ENCODE results near the gene MRPS2.

The MRPS2 gene

DNA sequence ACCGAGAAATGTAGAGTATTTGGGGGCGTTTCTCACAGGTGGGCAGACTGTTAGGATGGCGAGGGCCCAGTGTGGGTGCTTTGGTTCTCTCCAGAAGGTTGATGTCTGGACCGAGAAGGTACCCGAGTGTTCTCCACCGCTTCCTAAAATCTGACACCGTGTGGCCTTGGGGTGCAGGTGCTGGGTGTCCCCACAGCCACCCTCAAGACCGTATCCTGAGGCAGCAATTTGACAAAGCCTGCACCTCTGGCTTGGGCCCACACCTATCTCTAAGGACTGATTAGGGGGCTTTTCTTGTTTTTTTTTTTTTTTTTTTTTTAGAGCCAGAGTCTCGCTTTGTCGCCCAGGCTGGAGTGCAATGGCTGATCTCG is 19.6 kb upstream of the MRPS2 start:
- DNase-seq = no peak

DNA sequence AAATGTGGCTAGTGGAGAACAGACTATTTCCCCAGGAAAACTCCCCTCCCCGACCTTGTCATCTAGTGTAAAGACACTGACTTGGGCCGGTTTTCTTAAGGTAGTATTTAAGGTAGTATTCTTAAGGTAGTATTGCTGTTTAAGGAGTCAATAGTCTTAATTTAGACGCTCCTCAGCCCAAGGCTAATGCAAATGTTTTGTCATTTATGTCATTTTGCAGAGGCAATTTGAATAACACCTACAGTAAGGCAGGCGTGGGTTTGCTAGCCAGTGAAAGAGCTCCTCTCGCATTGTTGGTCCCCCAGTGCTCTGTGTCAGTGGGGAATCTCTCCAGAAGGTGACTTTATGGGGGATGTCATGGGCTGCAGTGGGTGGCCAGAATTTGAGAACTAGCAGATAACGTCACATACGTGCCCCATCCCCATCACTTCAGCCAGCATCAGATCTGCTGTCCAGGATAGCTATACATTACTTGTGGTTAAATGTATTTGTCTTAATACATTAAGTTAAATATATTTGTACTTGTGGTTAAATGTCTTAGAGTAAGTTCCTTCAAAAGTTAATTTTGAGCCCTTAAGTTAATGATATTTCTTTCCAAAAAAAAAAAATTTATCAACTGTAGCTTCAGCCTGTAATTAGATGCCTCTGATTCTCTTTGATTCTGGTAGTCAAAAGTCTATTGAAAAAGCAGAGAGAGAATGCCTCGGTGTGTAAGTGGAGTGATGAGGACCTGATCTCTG is 18.3 kb upstream of the MRPS2 start:
- DNase-seq = no peak

DNA sequence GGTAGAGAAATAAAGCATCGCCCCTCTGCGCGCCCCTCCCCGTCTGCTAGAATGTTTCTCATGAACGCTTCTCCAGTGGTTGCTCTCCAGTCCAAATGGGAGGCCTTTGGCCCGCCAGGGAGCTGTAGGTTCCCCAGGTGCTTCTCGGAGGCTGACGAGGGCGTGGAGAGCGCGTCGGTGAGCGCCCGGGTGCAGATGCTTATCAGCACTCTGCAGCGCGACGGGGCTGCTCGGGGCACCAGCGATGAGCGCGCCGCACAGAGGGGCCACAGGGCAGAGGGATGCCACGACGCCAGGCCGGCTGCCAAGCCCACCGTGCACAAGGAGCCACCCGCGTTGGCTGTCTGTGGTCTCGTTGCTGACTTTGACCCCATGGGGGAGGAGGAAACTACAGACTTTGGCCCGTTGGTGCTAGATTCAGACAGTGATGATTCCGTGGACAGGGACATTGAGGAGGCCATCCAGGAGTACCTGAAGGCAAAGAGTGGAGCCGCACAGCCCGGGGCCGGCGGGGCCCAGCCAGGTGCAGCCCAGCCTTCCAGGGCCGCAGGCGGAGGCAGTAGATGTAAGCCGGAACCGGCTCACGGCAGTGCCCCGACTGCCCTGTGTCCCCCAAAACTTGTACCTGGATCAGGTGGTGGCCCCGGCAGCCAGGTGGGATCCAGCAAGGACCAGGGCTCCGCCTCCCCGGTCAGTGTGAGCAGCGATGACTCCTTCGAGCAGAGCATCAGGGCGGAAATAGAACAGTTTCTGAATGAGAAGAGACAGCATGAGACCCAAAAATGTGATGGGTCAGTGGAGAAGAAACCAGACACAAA is 15.8 kb upstream of the MRPS2 start:
- no peak for DNase-seq

DNA sequence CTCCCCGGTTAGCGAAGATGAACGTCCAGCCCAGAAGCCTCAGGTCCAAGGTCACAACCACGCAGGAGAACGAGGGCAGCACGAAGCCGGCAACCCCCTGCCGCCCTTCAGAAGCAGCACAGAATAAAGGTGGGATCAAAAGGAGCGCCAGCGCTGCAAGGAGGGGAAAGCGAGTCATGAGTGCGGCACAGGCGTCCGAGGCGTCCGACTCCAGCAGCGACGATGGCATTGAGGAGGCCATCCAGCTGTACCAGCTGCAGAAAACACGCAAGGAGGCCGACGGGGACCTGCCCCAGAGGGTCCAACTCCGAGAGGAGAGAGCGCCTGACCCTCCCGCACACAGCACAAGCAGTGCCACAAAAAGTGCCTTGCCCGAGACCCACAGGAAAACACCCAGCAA is 15.1 kb upstream of the MRPS2 start:
- DNase-seq = no peak

DNA sequence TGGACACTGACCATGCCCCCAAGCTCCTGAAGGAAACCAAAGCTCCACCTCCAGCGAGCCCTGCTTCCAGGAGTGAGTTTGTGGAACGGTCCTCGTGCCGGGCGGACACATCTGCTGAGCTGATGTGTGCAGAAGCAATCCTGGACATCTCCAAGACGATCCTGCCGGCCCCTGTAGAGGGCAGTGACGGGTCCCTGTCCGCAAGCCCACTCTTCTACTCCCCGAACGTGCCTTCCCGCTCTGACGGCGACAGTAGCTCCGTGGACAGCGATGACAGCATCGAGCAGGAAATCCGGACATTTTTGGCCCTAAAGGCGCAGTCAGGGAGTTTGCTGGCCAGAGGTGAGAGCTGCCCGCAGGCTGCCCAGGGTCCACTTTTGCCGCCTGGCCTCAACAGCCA is 14.7 kb upstream of the MRPS2 start:
- no peak for DNase-seq

DNA sequence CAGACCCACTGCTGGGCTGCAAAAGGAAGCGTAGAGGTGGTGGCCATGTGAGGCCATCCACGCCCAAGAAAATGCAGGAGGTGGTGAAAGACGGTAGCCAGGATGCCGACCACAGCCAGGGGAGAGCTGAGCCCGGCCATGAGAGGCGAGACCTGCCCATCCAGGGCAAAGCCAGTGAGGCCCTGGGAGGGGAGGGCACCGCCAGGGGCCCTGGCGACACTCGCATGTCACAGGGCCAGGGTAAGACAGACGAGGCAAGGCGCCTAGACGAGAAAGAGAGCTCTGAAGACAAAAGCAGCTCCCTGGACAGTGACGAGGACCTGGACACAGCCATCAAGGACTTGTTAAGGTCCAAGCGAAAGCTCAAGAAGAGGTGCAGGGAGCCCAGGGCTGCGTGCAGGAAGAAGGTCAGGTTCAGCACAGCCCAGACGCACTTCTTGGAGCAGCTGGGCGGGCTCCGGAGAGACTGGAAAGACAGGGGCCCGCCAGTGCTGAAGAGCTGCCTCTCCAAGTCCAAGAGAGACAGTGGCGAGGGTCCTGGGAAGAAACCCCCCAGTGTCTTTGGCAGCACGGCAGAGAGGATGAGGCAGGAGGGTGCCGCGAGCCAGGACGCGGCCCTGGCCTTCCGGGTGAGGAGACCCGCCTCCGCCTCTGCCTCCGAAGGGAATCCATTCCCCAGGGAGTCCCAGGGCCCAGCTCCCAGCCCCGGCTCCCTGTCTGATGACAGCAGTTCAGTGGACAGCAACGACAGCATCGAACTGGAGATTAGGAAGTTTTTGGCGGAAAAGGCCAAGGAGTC is 14.0 kb upstream of the MRPS2 start:
- no peak for DNase-seq

DNA sequence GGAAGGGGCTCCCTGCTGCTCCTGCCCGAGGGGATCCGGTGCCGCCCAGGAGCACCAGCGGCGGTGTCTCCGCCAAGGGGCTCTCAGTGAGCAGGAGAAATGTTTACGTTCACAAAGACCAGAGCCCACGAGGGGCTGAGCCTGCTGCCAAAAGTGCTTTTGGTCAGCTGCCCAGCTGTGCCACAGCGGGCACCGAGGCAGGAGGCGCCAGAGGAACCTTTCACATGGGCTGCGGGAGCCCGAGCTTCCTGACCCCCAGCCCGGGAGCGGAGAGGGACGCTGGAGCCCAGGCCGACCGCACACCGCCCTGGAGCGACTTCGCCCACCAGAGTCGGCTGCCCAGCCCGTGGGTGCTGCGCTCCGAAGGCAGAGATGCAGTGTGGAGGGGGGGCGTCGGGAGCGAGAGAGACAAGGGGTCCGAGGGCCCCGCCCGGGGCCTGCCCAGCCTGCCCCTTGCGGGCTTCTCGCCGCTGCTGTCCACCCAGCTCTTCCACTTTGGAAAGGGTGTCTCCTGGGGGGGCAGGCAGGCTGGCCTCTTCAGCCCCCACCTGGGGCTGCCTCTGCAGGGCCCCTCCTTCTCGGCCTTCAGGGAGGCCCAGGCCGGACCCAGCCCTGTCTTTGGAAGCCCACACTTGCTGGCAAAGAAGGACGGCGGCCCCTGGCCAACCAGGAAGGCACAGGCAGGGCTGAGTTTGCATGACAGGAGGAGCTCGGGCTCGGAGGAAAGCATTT is 13.0 kb upstream of the MRPS2 start:
- DNase-seq = no peak

DNA sequence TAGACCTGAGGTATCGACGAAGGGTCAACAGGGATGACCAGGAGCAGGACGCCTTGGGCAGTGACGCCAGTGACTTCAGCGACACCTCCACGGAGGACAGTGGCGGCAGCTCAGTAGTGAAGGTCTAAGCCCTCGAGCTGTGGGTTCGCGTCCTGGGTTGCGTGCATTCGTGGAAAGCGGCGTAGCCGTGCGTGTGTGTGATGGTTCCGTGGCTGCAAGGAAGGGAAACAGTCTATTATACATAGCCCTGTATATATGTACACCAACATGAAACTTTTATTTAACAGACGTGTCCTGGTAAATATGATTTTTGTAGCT is 12.5 kb upstream of the MRPS2 start:
- DNase-seq = no peak

DNA sequence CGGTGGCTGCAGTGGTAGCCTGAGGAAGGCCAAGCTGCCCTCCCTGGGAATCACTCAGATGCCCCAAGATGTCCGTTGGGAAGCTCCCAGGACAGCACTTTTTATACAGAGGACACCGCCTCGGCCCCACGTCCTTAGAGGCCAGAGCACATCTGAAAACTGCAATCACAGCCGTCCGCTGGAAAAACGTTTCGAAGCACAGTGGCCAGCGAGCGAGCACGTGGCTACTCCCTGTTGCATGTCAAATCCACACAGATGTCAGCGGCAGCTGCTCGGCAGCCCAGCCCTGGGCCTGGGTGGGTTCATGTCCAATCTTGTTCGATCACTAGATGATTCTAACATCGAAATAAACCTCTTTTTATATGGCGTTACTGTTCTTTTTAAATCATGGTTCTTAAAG is 12.0 kb upstream of the MRPS2 start:
- no peak for DNase-seq

DNA sequence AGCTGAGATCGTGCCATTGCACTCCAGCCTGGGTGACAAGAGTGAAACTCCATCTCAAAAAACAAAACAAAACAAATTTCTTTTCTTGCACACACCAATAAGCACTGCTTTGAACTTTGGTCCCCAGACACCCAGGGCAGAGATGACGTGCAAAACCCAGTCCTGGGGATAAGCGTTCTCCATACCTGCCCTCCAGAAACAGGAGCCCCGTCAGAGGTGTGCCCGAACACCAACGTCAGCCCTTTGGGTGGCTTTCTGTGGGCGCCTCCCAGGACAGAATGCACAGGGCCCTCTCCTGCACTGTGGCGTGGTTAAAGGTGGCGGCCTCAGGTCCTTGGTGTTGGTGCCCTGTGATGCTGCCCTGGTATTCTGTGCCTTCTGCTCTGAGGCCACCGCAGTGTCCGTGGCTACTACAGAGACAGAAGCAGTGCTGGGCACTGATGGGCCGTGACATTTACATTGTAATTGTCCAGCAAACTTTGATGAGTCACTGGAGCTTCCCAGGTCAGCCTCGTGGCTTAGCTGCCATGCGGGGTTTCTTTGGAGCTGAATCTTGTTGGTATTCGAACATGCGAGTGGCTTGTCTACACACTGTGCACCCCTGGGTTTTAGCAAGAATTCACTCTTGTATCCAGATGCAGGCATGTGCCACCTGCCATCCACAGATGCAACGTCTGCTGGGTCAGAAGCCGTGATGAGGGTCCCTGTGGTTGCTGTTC is 11.1 kb upstream of the MRPS2 start:
- DNase-seq = no peak

DNA sequence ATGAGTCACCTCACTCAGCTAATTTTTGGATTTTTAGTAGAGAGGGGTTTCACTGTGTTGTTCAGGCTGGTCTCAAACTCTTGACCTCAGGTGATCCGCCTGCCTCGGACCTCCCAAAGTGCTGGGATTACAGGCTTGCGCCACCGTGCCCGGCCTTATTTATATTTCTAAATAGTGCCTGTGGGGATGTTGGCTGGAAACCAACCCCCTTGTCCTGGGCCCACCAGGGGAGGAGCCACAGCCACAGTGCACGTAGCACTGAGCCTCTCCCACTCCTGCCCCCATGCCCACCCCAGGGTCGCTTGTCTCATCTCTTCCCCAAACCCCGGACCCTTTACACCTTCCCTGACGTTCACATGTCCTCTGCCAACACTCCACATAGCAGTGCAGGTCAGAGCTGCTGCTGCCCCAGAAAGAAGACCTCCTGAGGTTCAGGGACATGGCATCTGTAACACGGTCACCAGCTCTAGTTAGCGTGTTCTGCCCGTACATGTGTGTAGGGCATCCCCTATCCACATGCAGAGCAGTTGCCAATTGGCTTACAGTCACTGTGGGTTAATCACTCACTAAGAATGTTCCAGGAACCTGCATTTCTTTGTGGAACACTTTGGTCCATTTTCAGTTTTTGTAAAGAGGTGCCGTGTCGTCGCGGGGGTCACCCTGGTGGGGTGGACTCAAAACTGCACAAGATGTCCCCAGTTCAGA is 10.2 kb upstream of the MRPS2 start:
- no peak for DNase-seq

DNA sequence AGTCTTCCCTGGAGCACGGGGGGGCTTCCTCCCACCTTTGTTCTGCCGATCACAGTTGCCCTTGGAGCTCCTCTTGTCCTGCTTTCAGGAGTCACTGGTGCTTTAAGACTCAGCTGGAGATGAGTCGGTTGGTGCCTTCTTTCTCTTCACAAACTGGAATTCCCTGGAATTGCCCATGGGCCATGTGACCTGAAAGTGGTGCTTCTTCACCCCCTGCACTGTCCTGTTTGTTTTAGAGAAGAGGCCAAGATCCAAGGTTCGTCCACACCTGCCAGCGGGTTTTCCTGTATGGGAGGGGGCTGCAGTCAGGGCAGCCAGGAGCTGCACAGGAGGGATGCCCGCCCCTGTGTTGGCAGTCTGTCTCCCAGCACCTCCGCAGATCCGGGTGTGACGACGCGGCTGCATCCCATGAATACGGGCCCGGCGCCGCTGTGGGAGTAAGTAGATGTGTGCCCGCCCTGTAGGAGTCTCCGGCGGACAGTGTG is 9.5 kb upstream of the MRPS2 start:
- no peak for DNase-seq

DNA sequence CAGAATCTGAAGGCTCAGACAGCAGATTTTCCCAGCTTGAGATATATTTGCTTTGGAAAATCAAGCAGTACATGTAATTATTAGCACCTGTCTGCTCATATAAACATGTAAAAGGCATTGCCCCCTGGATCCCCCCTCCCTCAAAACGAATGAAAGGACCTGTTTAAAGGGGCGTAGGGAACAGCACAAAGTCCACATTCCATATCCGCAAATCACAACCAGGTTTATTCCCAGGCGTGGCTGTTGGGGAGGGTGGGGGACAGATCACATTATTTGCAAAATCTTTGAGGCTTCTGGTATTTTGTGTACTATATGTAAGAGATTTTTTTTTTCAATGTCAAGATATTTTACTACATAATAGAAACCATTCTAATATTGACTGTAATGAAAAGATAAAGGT is 8.7 kb upstream of the MRPS2 start:
- DNase-seq = no peak

DNA sequence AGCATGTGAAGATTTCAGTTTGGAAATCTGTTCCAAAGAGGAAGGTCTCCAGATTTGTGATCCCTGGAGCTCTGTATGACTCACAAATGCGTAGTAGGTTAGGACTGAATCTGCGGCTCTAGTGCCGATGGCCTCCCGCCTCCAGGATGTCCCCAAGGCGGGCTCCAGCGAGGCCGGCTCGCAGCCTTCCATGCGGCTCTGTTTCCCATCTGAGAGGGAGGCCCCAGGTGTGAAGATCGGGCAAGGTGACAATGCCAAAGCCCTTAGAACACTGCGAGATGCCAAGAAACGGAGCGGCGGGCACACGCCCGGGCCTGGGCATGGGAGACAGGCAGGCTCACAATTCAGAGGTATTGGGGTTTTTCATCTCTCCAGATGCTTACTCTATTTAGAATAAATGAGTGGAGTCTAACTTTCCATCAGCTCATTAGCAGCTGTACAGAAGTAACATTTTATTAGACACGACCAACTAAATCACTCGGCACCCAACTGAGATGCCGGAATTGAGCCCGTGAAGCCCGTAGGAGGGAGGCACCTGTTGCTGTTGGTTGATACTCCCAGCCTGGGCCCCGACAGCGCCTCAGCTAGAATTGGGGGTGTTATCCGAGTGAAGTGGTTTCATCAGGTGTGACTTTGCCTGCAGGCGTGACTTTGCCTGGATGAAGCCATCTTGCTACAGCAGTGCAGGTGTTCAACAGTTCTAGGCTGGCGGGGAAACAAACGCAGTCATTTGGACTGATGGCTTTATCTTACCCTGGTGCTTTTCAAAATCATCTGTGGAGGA is 7.4 kb upstream of the MRPS2 start:
- no peak for DNase-seq

DNA sequence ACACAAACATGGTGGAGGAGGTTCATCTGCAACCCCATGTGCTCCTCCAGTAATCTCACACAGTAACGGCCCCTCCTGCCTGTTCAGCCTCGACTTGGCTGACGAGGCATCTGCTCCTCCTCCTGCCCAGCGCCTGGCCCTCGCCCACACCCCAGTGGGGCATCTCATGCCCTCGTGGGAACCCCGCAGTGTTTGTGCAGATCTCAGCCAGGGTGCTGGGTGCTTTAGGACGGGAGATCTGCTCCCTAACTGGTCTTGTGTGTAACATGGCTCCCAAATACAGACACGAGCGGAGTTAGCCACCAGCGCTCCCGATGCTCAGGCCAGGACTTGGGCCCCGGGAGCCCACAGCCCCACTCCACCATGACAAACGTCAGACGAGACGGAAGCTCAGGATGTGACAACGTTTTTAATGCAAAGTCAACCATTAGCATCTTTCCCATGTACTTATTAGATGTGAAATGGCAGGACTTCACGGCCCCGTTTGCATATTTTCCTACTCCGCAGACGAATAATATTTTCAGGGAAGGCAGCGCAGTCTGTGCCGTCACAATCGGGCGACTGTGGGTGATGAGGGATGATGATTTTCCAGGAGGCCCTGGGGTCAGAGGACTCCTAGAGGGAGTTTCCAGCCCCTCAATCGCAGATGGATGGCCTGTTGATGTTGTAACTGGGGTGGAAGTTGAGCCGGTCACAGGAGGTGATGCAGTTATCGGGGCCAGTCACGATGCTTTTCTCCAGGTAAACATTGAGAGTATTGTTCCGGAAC is 5.5 kb upstream of the MRPS2 start:
- no peak for DNase-seq

DNA sequence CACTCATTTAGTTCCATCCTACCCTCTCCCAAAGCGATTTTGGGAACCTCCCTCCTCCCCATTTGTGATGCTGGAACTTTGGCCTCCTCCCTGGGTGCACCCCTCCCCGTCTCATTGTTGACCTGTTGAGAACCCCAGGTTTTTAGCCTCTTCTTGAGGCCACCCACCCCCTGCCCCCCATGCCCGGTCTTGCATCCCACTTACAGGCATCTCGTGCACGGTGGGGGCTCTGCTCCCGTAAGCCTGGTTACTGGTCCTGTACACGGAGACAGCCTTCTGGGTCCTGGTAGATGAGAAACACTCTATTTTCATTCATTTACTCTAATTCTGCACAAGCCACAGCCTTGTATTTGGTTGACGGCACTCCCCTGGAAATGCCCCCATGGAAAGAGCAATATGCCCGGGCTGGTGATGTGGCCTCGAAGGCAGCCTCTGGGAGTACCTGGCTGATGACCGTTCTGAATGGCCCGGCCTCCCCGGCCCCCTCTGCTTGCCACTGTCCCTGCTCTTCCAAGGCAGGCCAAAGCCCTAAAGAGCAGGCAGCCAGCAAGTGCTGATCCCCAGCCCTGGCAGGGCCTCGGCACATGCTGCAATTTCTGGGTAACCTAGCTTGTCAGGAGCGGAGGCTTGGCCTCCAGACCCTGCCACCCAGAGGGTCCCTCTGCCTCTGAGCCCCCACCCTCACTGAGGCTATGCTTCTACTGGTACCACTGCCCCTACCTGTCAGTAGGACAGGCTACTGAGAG is 1.9 kb upstream of the MRPS2 start:
- DNase-seq = no peak

DNA sequence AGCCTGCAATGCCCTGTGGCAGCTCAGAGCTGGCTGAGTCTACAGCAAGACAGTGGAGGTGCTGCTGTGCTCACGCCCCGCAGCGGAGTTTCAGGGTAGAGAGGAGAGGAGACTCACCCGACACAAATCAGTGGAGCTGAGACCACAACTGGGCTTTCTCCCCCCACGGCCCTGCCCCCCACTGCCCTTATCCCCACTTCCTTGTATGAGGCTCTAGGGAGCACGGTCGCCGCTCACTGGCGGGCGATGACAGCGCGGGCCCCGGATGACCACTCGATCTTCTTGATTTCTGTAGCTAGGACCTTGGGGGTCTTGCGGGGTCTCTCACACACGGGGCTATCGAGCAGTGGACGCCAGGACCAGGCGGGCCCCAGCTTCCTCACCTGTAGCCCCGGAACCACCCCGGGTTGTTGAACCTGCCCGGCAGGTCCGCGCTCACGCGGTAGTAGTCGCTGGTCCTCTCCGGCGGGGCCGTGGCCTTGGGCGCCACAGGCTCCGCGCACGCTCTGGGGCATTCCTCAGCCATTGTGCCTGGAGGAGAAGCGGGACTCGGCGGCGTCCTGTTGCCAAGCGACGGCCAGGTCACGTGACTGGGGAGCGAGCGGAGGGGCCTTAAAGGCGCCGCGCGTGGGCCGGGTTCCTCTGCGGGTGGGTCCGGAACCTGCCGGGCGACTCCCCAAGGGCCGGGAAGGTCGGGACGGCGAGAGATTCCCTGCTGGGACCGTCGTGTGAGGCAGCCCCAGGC is 984 bp upstream of the MRPS2 start:
- DNase-seq = peak; percentile 91

DNA sequence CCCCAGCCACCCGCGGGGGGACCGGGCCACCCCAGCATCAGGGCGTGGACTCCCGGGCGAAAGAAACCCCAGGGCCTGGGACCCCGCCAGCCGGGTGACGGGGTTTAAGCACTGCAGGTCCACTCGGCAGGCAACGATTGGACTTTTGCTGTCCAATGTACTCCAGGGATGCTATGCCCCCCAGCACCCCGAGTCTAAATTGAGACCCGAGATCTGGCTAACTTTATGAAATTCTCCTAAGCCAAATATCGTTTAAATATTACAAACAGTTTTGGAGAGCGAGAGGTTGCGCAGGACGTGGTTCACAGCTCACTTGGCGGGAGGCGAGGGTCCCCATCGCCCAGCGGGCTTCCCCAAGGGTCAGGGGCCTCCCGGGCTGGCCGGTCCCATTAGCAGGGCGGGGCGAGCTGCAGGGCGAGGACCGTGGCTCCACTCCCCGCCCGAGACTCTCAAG is 384 bp upstream of the MRPS2 start:
- no peak for DNase-seq
